Dermis microvascular lymphatic vessel endothelial cell (primary cell): ENCODE measurements around the gene RASSF3. TPM values are rescaled to one million over a fixed set of nuclear protein-coding genes. Genes with fewer than 3 reads are reported as not detected.
"Not testable (repeated sequence)": the region's sequence is repeated elsewhere in the genome, so short reads cannot be mapped to it uniquely, and the experiment has no call there.

Source experiments
- DNase-seq, 2 donors: peaks; one replicate each; pipeline versions ENCODE4 v3.0.0 to v3.0.0-alpha.2; 2010; ENCODE audit warnings: low read depth in 2 of 2
- total RNA-seq: library from RNA; depleted of rRNA; stranded (reverse); fragments of >200 nt; gene quantifications from 2 replicates; pipeline ENCODE4 v1.2.1, GENCODE V29; 2014

RASSF3 gene, protein sequence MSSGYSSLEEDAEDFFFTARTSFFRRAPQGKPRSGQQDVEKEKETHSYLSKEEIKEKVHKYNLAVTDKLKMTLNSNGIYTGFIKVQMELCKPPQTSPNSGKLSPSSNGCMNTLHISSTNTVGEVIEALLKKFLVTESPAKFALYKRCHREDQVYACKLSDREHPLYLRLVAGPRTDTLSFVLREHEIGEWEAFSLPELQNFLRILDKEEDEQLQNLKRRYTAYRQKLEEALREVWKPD
- 16.6 and 18.1 TPM in 2 replicates for total RNA-seq

DNA sequence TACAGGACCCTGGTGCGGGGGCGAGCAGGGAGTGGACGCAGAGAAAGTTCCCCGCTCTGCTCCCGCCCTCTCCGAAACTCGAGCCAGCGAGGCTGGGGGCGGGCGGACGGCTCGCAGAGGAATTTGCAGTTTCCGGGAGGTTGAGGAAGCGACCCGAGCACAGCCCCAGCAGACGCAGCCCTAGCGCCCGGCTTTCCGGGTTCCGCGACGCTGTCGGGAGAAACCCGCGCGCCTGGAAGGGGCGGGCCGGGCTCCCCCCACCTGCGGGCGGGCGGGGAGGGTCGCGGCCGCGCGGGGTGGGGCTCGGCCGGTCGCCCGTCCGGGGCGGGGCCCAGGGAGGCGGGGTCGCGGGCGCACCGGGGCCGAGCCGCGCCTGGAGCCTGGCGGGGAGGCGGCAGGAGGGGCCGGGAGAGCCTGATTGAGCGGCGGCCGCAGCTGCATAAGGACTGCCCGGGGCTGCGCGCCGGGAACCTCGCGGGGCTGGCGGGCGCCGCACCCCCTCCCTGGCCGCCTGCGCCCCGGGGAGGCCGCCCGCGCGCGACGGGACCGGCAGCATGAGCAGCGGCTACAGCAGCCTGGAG is at the start of gene RASSF3:
Gene RASSF3 (plus strand): TSS at position 417 of the 581 bp plus-strand sequence. CDS start 138 bp downstream, at position 555.
- DNase-seq = peak; percentile 50 to 84

DNA sequence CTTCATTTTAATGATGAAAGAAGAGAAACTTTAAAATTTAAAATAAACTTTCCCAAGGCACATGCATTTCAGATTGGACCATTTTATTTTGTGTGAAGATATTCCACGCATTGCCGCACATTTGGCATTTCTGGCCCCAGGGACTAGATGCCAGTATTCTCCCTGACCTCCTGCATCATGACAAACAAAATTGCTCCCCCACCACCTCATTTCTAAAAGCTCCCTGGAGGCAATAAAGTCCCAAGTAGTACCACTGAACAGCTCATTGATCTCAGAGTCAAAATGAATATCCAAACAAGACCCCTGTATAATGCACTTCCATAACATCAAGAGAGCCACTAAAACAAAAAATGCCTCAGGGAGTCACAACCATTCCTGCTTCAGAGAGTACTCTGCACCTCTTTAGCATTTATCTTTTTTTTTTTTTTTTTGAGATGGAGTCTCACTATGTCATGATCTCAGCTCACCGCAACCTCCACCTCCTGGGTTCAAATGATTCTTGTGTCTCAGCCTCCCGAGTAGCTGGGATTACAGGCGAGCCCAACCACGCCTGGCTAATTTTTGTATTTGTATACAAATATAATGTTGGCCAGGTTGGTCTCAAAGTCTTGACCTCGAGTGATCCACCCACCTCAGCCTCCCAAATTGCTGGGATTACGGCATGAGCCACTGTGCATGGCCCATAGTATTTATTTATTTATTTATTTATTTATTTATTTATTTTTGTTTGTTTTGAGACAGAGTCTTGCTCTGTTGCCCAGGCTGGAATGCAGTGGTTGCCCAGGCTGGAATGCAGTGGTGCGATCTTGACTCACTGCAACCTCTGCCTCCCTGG is 48.8 kb upstream of the RASSF3 start:
- no peak for DNase-seq

DNA sequence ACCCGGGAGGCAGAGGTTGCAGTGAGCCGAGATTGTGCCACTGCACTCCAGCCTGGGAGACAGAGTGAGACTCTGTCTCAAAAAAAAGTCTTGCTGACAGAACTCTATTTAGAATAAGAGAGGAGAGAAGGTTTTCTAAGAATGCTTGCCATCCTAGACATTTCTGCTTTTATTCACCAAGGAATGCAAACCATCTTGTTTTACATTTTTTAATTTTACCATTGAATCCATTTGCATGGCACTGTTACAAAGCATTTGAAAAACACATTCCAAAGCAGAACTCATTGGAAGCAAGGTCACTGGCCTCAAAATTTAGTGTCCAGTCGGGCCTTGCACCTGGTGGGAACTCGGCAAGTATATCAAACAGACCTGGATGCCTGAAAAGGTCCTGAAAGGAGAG is 44.2 kb upstream of the RASSF3 start:
- no peak for DNase-seq

DNA sequence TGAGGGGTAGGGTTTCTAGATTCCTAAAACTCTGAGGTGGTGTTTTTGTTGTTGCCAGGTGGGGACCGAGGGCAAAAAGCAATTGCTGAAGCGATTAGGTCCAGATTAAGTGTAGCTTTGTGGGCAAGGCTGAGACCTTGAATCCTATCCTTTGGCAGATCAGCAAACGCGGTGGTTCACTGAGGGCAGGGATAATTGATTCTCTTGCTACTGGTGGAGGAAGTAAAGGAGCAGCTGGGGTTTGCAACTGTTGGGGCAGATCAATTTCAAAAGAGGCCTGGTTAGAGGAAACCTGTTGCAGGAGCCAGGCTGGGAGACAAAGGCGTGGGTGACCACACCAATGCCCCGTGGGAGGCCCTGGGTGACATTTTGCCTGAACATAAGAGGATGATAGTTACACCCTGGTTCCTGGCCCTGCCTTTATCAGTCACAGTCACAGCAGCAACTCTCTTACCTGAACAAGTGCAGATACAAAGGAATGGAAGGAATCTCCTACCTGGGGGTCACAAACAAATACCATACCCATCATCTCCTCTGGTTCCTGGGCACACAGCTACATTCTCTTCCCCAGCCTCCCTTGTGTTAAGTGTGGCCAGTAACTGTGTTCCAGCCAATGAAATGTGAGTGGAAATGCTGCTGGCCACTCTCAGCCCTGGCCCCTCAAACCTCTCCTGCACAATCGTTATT is 43.3 kb upstream of the RASSF3 start:
- DNase-seq = no peak

DNA sequence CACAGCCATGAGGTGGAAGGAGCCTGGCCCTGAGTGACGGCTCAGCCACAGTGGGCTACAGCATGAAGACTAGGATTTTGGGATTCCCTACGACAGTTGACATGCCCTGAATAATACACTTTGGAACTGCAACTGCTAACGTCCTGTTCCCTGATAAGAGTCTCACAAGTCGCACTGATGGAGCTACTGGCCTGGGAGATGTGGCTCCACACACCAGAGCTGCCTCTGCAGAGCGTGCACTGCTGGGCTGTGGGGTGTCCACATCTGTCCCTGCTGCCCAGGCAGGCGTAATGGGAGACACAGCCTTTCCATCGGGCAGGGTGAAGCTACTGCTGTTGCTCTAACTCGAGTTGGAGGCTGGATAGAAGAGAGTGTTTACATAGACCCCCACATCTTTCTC is 42.7 kb upstream of the RASSF3 start:
- no peak for DNase-seq

DNA sequence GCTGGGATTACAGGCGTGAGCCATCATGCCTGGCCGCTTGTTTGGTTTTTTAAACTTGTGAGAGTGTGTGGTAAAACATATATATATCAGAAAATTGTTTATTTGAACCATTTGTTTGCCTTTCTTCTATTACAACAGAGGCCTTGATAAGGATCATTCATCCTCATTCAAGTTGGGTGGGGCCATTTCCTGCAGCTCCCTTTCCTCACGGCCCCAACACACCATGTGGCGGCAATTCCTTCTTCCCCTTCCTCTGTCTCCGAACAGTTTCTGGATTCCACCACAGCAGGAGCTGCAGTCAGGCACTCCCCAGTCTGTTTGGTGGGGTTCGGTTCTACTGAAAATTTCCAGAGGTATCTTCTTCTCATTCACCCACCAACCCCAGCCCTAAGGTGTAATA is 42.0 kb upstream of the RASSF3 start:
- no peak for DNase-seq

DNA sequence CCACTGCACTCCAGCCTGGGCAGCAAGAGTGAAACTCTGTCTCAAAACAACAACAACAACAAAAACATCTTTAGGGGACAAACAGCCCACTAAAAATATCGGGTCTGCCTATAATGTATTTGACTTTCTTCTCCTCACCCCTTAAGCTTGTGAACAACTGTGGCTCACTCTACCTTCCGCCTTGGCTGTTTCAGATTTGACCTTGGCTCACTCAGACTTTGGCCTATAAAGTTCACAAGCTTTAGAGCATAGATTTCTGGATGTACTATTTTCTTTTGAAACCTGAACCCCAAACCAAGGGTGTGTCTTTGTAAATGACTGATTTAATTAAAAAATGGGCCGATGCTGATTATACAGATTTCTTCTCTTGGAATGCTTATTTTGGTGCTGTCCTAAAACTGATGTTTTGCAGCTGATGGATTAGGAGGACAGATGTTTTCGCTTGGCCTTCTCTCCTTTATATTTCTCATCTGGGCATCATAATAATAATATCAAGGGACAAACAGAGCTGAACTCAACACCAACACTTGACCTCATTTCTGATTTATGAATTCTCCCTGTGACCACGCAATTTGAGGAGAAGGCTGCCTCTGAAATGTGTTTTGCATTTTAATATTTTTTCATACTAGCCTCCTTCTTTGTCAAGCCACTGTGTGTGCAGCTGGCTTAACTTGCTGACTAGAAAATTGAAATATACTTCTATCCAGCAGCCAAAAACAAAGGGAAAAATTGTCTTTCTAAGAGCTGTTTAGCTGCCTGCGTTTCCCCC is 40.2 kb upstream of the RASSF3 start:
- DNase-seq = no peak

DNA sequence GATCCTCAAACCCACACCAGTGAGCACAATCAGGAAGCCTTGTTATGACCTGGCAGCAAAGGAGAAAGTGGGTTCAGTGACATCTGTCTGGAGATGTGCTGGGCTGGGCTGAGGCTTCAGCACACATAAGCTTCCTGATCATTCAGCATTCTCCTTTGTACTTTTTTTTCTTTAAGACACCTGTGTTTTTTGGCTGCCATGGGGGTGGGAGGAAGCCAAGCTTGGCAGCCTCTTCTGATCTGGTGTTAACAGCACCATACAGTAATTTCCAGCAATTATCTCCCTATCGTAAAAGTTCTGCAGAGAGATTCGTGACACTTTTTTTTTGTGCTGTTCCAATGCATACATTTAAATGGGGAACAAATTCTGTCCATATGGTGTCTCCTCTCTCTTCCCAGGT is 38.9 kb upstream of the RASSF3 start:
- peak in 1 of 2 donors; percentile 10 for DNase-seq

DNA sequence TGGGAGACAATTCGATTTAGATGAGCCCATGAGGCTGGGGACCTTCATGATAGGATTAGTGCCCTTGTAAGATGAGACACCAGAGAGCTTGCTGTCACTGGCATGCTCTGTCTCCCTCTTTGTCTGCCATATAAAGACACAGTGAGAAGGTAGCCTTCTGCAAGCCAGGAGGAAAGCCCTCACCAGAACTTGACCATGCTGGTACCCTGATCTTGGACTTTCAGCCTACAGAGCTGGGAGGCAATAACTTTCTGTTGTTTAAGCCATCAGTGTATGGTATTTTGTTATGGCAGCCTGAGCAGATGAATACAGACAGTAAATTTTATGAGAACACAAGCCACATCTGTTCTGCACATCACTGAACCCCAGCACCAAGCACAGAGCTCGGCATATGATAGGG is 38.1 kb upstream of the RASSF3 start:
- no peak for DNase-seq

DNA sequence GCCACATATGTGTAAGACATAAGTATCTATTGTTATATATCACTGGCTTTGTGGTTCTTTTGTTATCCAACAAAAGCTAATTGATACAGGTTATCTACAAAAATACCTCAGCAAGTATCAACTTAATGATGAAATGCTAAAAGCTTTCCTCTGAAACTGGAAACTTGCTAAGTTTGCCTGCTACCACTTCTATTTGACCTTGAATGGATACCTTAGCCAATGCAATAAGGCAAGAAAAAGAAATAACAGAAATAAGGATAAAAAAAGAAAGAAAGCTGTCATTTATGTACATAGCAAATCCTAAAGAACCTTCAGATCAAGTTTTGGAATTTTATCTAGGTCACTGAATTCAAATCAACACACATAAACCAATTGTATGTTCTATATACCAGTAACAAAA is 35.5 kb upstream of the RASSF3 start:
- DNase-seq = no peak

DNA sequence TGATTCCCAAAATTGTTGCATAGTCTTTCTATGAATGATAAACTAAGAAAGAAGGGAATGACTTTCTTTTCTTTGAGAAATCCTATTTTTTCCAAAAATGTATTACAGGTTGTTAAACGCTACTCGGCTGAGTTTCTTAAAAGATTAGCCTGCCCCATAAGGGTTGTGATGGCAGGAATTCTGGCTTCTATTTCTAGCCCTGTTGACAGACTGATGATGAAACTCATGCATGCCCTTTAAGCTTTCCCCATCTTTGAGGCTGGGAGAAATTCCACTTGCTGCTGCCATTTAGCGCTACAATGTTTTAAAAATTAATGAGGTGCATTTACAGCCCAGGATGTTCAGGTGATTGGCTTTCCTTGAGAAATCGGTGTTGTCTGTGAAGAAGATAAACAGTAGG is 33.2 kb upstream of the RASSF3 start:
- no peak for DNase-seq

DNA sequence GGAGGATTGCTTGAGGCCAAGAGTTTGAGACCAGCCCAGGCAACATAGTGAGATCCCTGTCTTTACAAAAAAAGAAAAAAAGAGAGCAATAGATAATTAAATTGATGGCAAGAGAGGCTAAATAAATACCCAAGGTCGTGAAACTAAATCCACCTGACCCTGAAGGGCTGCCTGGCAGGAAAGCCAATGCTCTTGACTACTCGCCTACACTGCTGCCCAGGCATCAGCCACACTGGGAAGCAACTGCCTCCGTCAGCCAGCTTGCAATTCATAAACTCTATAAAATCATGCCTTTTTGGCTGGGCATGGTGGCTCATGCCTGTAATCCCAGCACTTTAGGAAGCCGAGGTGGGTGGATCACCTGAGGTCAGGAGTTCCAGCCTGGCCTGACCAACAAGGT is 31.7 kb upstream of the RASSF3 start:
- DNase-seq = no peak

DNA sequence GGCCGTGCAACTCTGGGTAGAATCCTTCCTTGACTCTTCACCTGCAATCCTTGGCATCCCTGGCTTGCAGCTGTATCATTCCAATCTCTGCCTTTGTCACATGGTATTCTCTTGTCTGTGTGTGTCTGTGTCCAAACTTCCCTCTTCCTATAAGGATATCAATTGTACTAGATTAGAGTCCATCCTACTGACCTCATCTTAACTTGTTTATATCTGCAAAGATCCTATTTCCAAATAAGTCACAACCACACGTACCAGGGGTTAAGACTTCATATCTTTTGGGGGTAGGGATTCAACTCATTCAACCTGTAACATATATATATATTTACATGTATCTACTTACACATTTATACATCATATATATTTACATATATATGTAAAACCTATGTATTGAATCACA is 29.6 kb upstream of the RASSF3 start:
- DNase-seq = no peak

DNA sequence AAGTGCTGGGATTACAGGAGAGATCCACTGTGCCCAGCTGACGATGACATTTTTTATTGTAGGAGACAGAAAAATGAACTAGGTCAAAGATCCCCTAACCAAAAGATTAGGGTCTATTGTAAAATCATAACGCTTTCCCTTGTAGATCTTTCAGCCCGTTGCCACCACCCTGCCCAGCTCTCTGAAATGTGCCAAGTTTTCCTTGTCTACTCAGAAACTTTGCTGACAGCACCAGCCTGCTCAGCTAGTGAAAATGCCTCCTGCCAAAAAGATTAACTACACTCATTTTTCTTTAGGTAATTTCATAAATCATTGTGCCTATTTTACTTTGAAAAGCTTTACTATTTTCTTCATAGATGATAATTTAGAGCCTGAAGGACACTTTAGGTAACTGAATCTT is 28.2 kb upstream of the RASSF3 start:
- DNase-seq = no peak

DNA sequence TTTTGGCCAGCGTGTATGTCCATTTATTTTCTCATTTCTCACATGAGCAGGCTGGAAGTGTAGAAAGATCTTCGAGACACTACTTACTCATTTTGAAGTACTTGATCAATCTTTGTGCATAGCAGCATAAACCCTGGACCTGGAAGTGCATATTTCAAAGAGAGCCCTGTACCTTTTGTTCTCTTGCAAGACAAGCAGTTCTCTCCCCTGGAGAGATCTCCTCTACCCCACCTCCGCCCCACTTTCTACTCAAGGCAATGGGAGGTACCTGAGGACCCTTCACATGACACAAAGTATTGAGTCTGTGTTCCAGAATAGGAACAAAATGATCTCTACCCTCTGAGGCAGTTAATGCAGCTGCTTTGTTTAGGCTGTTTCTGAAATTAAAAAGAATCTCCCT is 27.4 kb upstream of the RASSF3 start:
- DNase-seq = no peak

DNA sequence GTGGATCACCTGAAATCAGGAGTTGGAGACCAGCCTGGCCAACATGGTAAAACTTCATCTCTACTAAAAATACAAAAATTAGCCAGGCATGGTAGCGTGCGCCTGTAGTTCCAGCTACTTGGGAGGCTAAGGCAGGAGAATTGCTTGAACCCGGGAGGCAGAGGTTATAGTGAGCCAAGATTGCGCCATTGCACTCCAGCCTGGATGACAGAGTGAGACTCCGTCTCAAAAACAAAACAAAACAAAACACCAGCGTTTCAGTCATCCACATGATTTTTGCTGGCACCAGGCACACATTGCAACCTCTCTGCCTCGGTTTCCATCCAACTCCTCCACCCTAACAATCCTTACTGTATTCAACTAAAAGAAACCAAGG is 26.9 kb upstream of the RASSF3 start:
- DNase-seq = not testable (repeated sequence)

DNA sequence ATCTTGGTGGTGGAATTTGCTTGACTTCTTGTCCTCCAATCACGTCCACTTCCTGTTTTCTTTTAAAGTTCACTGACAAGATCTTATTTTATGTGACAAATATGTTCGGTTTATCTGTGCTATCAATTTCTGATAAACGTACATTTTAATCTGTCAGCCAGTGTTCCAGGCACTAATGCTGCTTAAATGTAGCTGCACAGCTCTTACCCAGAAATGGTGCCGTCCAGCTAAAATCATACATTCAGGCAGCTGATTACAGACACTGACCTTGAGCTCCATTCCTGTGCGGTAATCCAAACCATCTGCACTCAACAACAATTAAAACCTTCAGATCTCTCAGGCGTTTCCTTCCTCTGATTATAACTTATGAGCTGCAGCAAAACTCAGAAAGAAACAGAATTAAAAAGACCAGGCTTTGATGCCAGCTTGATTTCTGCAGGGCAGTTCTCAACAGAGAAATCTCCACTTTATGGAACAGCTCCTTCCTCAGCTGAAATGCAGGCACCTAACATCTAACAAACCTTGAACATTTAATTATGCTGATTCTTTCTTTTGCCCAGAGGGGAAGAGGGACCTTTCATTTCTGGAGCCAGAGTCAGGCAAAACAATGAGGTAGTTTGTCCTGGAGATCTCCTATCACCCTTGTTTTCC is 26.4 kb upstream of the RASSF3 start:
- DNase-seq = peak in 1 of 2 donors; percentile 76

DNA sequence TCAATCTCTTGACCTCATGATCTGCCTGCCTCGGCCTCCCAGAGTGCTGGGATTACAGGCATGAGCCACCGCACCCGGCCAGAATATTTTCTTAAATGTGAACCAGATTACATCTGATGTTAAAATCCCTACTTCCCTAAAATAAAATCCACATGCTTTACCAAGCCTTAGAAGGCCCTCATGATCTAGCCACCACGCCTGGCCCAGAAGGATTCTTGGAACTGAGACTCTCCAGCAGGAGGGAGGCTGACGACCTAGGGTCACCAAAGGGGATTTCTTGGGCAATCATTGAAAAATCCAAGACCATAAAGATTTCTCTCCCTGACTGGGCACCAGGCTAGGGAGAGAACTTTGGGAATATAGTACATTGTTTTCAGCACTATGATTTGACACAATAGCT is 25.2 kb upstream of the RASSF3 start:
- DNase-seq = no peak

DNA sequence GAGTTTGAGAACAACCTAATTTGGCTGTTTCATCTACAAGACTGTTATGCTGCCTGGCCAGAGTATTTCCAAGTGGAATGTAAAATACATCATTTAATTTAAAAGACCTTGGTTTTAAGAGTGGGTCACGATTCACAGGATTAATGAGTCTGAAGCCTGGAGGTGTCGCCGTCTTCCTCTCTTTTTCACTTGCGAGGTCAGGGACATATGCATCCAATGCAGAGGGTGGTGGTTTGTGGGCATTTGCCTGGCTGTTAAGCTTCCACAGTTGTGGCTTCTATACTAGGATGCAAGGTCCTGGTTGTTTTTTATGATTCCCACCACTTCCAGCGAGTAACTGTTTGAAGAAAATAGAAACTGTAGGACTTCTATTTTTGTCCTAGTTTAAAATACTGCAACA is 22.8 kb upstream of the RASSF3 start:
- no peak for DNase-seq

DNA sequence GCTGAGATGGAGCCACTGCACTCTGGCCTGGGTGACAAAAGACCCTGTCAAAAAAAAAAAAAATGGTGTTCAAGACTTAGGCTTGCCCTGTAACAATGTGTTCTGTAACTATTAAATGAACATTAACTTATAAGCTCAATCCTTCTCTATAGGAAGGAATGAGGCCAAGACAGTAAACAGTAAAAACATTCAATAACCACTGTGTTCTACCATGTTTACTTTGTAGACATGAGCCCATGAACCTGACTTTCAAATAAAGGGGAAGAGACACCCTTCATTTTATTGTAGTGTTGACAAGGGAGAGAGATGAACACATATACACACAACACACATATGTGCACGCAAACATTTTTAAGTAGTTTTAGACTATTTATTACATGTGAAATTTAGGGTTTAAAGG is 20.1 kb upstream of the RASSF3 start:
- DNase-seq = no peak
